Putamen (tissue), 1 donor: ENCODE results near the gene CELA3A.
"Not testable (repeated sequence)": the region's sequence is repeated elsewhere in the genome, so short reads cannot be mapped to it uniquely, and the experiment has no call there.

Experiments used
- DNase-seq: peaks from one replicate; pipeline ENCODE4 v3.0.0-alpha.2; 2016; ENCODE audit warnings: low spot score

The CELA3A gene

DNA sequence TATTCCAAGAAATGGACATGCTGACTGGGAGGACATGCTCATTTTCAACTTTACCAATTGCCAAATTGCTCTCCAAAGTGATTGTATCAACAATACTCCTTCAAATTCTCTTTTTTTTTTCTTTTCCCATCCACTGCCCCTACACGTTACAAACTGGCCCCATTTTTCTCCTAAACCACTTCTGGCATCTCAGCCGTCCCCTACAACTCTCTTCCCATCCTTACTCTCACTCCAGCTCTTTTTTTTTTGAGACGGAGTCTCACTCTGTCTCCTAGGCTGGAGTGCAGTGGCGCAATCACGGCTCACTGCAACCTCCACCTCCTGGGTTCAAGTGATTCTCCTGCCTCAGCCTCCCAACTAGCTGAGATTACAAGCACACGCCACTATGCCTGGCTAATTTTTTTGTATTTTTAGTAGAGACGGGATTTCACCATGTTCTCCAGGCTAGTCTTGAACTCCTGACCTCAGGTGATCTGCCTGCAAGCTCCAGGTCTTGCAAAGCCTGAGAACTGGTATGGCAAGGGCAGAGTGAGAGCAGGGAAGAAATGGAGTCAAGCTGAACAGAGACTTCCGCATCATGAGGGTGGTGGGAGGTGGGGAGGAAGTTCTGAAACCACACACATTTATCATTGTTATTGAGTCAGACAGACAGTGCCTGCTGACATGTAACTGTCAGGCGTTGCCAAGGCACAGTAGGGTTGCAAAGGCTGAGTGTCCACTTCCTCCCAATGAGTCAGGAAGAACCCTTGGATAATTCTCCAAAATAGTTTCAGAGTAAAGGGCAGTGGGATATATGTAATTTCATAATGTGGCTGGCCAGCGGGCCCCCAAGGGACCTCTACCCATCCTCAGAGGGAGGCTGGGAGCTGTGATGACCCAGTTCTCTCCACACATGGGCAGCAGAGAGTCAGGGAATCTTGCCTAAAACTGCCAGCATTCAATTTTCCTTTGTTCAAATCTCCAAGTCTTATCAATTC is 17.4 kb downstream of the CELA3A start:
- DNase-seq, result no peak

DNA sequence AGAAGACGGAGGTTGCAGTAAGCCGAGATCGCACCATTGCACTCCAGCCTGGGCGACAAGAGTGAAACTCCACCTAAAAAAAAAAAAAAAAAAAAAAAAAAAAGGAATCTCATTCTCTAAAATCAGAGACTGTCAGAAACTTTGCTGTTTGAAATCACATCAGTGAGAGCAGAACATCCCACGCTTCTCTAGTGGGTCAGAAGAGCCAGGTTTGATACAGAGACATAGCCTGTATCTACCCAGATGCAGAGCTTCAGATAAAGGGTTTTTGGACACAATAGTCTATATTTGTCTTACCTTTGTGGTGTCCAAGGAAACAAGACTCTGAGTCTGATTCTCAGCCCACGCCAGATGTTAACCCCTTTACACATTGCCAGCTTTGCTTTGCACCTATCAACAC is 19.6 kb downstream of the CELA3A start:
- DNase-seq, result no peak

DNA sequence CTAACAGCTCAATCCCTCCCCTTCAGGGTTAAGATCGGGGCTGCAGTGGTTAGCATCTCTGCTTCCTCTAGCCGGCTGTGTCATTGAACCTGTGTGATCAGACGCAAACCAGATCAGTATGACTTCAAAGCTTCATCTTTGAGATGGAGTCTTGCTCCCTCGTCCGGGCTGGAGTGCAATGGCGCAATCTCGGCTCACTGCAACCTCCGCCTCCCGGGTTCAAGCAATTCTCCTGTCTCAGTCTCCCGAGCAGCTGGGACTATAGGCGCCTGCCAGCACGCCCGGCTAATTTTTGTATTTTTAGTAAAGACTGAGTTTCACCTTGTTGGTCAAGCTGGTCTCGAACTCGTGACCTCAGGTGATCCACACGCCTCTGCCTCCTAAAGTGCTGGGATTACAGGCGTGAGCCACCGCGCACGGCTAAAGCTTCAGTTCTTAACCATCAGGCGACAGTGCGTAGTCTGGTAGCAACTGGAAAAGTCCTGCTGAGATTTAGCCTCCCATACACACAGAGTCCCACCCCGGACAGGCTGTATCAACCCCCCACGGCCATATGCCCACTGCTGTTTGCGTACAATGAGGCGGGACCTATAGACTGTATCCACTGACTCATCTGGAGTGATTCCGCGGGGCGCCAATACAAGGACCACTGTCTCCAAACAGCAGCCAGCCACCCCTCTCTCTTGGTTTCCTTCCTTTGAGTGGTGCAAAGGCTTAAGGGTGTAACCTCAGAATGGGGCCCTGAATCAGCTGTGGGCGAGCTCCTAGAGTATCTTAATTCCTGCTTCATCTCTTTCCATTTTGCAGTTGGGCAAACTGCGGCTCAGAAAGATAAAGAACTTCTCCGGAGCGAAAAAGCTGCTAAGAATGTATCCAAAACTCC is 23.3 kb downstream of the CELA3A start:
- peak; percentile 82 for DNase-seq

DNA sequence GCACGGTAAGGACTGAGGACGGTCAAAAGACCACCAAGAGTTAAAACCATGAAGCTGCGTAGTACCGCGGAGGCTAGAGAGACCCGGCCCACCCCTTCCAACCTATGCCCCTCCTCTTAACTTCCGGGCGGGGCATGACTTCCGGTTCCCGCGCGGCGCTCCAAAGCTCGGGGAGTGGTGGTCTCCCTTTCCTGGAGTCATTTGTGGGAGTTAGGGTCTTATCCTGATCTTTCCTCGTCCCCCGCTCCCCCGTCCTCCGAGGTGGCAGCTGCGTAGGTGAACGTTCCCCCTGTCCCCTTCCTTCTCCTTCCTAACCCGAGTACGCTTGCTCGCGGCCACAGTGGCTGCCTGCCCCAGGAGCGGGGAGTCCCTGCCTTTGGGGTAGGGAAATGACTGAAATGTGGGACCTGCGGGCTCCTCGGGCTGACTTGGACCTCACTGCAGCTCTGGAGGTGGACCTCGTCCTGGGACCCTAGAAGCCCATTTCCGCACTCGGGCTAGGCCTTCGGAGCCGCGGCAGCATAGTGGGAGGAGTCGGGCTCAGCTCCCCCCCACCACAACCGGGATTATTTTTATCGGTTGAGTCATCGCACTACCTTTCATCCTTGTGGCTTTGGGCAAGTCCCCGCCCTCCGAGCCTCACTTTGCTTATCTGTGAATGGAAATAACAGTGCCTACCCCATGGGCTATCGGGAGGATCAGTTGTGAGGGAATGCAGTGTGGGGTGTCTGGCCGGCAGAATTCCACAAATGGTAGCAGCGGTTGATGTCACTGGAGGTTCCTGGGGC is 24.1 kb downstream of the CELA3A start:
- peak; percentile 49 for DNase-seq

DNA sequence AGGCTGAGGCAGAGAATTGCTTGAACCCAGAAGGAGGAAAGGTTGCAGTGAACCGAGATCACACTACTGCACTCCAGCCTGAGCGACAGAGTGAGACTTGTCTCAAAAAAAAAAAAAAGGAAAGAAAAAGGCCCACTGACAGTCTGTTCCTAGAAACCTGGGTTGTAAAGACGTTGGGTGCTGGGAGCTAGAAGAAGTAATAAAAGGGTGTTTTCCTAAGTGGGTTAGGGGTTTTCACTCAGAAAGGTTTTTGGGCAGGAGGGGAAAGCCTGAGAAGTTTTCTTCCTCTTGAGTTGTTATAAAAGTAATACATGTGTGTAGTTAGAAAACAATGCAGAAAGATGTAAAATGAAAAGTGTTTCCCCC is 25.4 kb downstream of the CELA3A start:
- no peak for DNase-seq

DNA sequence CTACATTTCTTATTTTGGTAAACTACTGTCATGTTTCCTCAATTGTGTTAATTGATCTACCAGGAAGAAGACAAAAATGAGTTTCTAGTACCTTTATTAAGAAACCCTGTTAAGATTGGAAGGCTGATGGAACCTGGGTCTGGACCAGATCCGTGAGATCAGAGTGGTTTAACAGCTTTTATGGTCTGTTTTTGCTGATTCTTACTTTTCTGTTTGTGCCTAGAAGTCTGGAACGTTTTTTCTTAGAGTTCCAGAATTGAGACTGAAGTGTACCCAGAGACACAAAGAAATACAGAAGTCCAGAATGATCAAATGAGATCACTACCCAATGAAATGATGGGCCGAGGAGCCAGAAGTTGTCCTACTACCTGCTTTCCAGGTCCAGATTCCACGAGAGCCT is 28.6 kb downstream of the CELA3A start:
- DNase-seq, result no peak

DNA sequence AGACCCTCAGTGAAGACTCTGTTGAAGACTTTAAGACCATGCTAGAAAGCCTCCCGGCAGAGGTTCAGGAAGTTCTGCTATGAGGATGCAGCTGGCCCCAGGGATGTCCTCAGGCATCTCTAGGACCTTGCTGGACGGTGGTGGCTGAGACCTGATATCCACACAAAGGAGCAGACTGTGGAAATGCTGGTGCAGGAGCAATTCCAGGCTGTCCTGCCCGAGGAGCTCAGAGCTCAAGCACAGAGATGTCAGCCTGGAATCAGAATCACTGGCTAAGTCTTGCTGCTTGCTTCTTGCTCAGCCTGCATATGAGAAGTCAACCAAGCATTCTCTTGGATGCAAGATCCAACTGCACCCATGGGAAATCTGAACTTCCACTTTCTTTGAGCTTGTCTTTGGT is 29.0 kb downstream of the CELA3A start:
- no peak for DNase-seq

DNA sequence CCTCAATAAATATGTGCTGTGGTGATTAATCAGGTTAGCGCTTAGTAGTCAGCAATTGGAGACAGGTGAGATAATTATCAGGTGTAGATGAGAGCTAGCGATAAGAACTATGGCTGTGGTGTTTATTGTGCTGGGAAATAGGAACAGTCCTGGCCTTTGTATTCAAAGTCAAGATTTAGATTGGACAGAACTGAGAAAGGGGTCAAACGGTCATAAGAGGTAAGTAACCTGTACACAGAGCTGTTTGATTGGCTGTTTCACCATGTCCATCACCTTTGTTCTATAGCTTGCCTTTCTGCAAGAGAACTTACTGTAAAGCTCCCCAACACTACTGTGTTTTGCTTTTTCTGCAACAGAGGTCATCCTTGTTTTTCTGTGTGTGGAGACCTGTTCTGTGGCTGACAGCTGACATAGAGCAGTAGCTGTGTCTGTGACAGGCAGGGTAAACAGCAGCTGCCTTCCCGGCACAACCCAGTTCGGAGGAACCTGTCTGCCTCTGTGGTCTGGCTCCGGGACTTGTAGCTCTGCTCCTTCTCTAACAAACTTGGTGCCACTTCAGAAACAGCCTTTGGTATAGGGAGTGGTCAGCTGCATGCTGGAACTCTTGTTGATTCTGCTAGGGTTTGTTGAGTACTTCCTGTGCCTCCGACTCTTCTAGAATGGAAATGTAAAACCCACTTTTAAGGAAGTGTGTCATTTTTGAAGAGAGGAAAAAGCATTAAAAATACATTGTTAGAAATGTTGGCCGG is 29.9 kb downstream of the CELA3A start:
- no peak for DNase-seq

DNA sequence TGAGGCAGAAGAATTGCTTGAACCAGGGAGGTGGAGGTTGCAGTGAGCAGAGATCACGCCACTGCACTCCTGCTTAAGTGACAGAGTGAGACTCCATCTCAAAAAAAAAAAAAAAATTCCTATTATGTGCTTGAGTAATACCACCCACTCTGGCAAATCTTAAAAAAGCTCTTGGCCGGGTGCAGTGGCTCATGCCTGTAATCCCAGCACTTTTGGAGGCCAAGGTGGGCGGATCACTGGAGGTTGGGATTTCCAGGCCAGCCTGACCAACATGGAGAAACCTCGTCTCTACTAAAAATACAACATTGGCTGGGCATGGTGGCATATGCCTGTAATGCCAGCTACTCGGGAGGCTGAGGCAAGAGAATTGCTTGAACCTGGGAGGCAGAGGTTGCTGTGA is 33.4 kb downstream of the CELA3A start:
- not testable (repeated sequence) for DNase-seq

DNA sequence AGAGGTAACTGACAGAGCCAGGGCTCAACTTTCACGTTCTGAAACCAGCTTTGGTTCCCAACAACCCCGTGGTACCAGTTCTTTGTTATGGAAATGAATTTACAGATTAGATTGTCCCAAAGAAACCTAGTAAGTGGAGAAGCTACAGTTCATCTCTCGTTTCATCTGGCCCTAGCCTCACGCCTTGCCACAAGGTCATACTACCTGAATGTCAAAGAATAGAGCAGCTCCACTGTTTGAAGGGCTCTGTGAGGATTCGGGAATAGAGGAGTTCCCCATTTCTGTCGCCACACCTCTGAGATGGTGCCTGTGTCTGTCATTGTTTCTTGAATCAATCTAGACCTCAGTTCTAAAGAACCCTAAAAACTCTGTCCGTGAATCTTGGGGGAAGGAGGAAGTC is 36.1 kb downstream of the CELA3A start:
- no peak for DNase-seq

DNA sequence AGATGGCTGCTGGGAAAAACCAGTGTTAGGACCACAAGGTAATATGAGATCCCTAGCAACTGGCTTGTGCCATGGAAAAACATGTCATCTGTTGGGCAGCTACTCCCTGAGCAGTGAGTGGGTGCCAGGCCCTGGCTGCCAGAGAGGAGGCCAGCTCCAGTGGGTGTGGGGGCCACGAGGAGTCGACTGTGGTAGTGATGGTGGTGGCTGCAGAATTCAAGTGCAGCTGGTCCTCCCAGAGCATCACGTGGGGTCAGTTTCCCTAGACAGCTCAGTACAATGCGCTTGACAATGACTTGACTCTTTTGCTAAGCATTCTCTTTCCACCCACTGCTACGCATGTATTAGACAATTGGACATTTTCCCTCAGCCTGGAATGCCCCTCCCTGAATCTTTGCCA is 36.6 kb downstream of the CELA3A start:
- DNase-seq, result peak; percentile 75

DNA sequence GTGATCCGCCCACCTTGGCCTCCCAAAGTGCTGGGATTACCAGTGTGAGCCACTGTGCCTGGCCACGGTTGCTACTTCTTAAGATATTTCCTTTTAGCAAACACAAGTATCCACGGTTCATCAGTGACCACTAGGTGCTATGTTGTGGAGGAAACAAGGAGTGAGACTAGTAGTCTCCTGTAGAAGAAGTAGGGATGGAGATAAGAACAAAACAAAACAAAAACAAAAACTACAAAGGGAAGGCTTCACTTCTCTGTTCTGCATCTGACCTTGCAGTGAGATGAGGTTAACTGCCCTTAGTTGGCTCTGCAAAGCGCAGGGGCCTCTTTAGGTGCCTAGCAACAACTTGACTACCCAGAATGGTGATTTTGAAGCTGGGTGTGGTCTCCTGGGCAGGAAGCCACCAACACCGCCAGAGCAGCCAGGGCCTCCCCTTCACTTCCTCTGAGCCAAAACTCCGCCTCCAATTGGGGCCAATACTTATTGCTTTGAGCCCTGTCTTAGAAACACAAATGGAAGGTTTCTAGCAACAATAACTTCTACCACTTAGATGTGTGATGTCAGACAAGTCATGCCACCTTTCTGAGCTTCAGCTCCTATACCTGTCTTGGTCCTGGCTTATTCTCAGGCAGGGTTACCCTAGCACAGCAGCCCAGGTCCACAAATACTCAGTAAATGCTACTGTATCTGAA is 38.3 kb downstream of the CELA3A start:
- no peak for DNase-seq

DNA sequence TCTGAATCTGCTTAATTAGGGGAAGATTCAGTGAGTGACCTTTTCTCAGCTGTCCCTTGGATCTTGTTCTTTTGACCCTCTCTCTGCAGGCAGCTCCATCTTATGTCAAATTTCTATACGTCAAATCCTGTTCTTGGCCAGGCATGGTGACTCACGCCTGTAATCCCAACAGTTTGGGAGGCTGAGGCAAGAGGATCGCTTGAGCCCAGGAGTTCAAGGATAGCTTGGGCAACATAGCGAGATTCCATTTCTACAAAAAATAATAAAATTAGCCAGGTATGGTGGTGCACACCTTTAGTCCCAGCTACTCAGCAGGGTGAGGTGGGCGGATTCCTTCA is 38.8 kb downstream of the CELA3A start:
- no peak for DNase-seq

DNA sequence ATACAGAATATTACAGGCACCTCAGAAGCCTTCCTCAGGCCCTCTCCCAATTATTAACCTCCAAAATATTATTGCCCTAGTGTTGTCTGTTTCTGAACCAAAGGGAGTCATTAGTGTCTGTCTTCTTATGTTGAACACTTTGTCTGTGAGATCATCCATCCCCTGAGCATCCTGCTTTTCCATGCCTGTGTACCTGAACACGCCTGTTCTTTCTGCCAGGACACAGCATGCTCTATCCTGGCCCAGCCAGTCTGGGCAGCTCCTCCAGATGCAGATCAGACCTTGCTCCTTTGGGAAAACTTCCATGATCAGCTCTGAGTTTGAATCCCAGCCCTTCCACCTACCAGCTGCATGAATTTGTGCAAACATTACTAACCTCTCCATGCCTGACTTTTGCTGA is 40.0 kb downstream of the CELA3A start:
- DNase-seq, result no peak

DNA sequence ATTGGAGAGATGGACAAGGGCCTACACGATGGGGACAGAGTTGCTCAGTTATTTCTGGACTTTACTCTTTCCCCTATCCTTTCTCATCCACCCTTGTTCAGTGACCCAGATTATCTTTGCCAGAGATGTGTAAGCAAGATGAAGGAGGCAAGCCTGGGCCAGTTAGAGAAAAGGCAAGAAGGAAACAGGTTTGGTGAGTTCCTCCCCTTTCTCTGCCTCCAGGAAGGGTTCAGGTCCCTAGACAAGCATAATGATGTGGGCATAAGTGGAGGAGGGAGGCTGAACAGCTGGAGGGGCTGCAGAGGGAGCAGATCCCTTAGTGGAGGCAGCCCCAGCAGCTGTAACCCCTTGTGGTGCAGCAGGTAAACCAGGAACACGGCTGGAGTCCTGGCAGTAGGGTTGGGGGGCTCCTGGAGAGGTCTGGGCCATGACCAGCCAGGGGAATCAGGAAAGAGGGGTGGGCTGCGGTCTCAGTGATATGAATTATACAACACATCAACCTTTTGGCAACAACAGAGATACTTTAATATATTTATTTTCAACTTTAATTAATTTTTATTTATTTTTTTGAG is 41.8 kb downstream of the CELA3A start:
- DNase-seq, result no peak

DNA sequence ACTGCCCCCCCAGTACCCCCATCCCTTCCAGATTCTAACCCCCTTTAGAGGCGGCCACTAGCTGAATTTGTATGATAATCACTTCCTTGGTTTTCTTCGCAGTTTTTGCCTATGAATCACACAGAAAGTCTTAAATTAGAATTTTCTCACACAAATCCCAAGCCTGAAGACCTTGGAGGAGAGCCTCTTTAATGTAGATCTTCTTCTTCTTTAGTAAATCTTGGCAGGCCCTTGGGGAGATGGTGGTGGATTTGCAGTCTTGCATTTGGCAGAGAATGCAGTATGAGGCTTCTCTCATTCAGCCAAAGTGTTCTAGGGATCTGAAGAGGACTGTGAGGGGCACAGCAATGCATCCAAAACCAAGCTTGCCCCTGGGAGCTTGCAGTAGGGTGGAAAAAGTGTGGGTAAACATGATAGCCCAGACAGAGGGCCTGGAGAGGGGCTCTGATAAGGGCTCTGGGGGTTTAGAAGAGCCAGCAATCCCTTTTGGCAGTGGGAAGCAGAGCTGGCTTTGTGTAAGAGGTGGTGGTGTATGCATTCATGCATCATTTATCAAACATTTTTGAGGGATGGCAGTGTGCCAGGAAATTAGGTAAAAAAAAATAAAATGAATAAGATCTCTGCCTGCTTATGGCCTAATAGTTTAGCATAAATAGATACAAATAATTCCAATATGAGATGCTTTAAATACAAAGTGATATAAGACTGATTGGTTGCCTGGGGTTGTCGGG is 43.4 kb downstream of the CELA3A start:
- DNase-seq, result no peak

DNA sequence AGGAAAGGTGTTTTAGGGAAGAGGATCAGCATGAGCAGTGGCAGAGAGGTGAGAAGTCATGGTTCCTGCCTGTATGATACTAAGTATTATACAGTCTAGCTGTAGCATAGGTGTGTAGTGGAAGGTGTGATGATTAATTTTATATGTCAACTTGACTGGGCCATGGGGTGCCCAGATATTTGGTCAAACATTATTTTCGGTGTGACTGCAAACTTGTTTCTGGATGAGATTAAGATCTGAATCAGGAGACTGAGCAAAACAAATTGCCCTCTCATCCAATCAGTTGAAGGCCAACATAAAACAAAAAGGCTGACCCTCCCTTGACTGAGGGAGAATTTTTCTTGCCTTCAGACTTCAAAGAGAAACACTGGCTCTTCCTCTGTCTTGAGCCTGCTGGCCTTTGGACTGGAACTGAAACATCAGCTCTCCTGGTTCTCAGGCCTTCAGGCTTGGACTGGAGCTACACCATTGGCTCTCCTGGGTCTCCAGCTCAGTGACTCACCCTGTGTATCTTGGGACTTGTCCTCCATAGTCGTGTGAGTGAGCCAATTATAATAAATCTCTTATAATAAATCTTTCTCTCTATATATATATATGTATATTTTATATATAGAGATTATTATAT is 44.3 kb downstream of the CELA3A start:
- no peak for DNase-seq

DNA sequence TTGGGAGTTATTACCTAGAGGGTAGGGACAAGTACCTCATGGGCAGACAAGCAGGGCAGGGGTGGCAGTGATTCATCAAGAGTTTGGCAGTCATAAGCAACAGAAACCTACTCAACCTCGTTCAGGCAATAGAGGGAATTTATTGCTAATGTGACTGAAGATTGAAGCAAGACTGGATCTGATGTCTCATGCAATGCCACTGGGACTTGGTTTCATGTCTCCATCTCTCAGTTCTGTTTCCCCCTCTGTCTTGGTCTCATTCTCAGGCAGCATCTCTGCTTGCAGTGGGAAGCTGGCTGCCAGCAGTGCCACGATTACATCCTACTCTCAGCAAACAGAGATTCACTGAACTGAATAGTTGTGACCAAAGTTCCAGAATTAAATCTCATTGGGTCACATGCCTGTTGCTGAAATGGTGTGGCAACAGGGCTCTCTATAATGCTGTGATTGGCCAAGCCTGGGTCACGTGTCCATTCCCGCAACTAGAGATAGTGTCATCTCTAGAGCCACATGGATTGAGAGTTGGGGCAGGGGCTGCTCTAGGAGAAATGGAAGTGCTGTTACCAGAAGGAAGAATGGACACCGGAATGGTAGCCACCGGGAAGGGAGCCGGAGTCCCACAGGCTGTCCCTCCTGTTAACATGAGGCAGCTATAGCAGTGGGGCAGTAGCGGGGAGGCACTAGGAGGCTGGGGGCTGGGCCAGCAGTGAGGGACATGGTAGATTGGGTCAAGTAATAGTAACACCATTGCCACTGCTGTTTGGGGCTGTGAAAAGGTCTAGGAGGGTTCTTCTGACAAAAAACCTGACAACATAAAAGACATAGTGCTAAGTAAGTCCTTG is 47.1 kb downstream of the CELA3A start:
- DNase-seq, result no peak

DNA sequence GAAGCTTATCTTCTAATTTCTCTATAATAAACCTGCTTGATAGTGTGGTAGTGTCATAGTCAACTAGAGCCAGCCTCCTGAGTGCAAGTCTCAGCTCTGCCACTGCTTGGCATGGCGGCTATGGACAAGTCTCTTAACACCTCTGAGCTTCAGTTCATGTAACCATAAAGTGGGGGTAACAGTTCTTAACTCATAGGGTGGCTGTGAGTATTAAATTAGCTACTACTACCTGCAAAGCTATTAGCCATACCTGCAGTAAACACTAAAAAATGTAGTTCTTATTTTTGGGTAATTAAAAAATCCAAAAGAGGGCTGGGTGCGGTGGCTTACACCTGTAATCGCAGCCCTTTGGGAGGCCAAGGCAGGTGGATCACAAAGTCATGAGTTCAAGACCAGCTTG is 48.9 kb downstream of the CELA3A start:
- DNase-seq, result no peak
